ENCODE measurements around the gene COX6B2.

COX6B2 gene

GRCh38 chr19:55384131-55384919, 29.8 kb upstream of the COX6B2 start, which contains the start of gene TMEM238:
Gene TMEM238 (minus strand): TSS chr19:55384292. CDS start chr19:55384259, 33 bp downstream.
- H3K4me3 ChIP-seq: peak within 1 kb of the TSS; percentile 69 to 98 (median 96)

GRCh38 chr19:55383279-55384130, 29.0 kb upstream of the COX6B2 start:
- peak overlapping the region; percentile 37 to 98 (median 96) for H3K4me3 ChIP-seq
- H3K27ac ChIP-seq: peak overlapping the region in 18 of 21 experiments; percentile 3 to 95 (median 91)

More at GRCh38 chr19:55384131-55384919, 29.8 kb upstream of the COX6B2 start, which contains the start of gene TMEM238:
- H3K27ac ChIP-seq: peak within 1 kb of the TSS; percentile 3 to 95 (median 92)

- no peak overlapping the region for H3K4me3 ChIP-seq
- no peak overlapping the region for H3K27ac ChIP-seq
Measured at GRCh38 chr19:55382522-55383054, 28.1 kb upstream of the COX6B2 start.

GRCh38 chr19:55382013-55382412, 27.5 kb upstream of the COX6B2 start:
- H3K4me3 ChIP-seq: no peak overlapping the region
- no peak overlapping the region for H3K27ac ChIP-seq

- Histone ChIP-seq H3K27ac (no peak overlapping the region), H3K4me3 (no peak overlapping the region)
Measured at GRCh38 chr19:55379174-55379573, 24.7 kb upstream of the COX6B2 start.

GRCh38 chr19:55377356-55378131, 23.0 kb upstream of the COX6B2 start:
- H3K4me3 ChIP-seq: no peak overlapping the region
- no peak overlapping the region for H3K27ac ChIP-seq

GRCh38 chr19:55376241-55376933, 21.9 kb upstream of the COX6B2 start, which contains the start of gene TMEM190:
Gene TMEM190 (plus strand): TSS chr19:55376826. CDS start chr19:55376854, 28 bp downstream.
- Histone ChIP-seq H3K4me3 (no peak within 1 kb of the TSS), H3K27ac (no peak within 1 kb of the TSS)

GRCh38 chr19:55373993-55374757, 19.7 kb upstream of the COX6B2 start:
- Histone ChIP-seq H3K4me3 (no peak overlapping the region), H3K27ac (no peak overlapping the region)

GRCh38 chr19:55373306-55373992, 18.9 kb upstream of the COX6B2 start:
- Histone ChIP-seq H3K27ac (no peak overlapping the region), H3K4me3 (no peak overlapping the region)

GRCh38 chr19:55372316-55373081, 18.0 kb upstream of the COX6B2 start:
- Histone ChIP-seq H3K27ac (no peak overlapping the region), H3K4me3 (no peak overlapping the region)

GRCh38 chr19:55370305-55370988, 15.9 kb upstream of the COX6B2 start, which contains the start of gene IL11:
Gene IL11 (minus strand): TSS chr19:55370463. CDS start chr19:55370310, 153 bp downstream.
- Histone ChIP-seq H3K4me3 (peak within 1 kb of the TSS; percentile 10 to 38 (median 28)), H3K27ac (peak within 1 kb of the TSS in 3 of 21 experiments; percentile 5 to 55 (median 39))

GRCh38 chr19:55369653-55370304, 15.3 kb upstream of the COX6B2 start:
- peak overlapping the region; percentile 3 to 38 (median 28) for H3K4me3 ChIP-seq

GRCh38 chr19:55368701-55369563, 14.4 kb upstream of the COX6B2 start:
- H3K27ac ChIP-seq: peak overlapping the region in 2 of 21 experiments; percentile 7 to 33
- H3K4me3 ChIP-seq: peak overlapping the region in 6 of 7 experiments; percentile 9 to 38 (median 18)

More at GRCh38 chr19:55369653-55370304, 15.3 kb upstream of the COX6B2 start:
- peak overlapping the region in 2 of 21 experiments; percentile 39 to 55 for H3K27ac ChIP-seq

GRCh38 chr19:55368106-55368505, 13.6 kb upstream of the COX6B2 start:
- no peak overlapping the region for H3K27ac ChIP-seq
- H3K4me3 ChIP-seq: no peak overlapping the region

Measured in skin epidermis (tissue), 12 donors.